CD4-positive, CD25-positive, alpha-beta regulatory T cell (primary cell): ENCODE measurements around the gene ALK. TPM values are rescaled to one million over a fixed set of nuclear protein-coding genes. Genes with fewer than 3 reads are reported as not detected.

Experiments
- ATAC-seq, 2 donors: fragments of 150-1000 bp; cut with Tn5 transposase; one replicate each; pipeline ENCODE4 v1.10.0; 2021; ENCODE audit warnings: low read depth in 2 of 2, moderate number of reproducible peaks in 2 of 2, moderate library complexity in 1 of 2
- DNase-seq, 3 donors: peaks; one replicate each; pipeline versions ENCODE4 v3.0.0 to v3.0.0-alpha.2; 2012 to 2022; ENCODE audit warnings: mixed read lengths in 1 of 3
- H3K27ac ChIP-seq: one replicate; pipeline ENCODE4 v1.7.0; 2013; ENCODE audit warnings: mild to moderate bottlenecking, low read length; ENCODE audit not compliant: insufficient read depth, poor library complexity, severe bottlenecking
- H3K27me3 ChIP-seq: one replicate; pipeline ENCODE4 v1.7.0; 2013; ENCODE audit warnings: low read length; ENCODE audit not compliant: control insufficient read depth, insufficient read depth
- H3K36me3 ChIP-seq: one replicate; pipeline ENCODE4 v1.7.0; 2013; ENCODE audit warnings: mild to moderate bottlenecking, low read length, moderate library complexity; ENCODE audit not compliant: control insufficient read depth, insufficient read depth
- H3K4me1 ChIP-seq: 2 replicates; pipeline ENCODE4 v1.7.0; 2013; ENCODE audit warnings: mild to moderate bottlenecking, low read length; ENCODE audit not compliant: insufficient read depth, control insufficient read depth, poor library complexity, severe bottlenecking
- H3K4me3 ChIP-seq: one replicate; pipeline ENCODE4 v1.7.0; 2013; ENCODE audit warnings: low read depth, mild to moderate bottlenecking, low read length, moderate library complexity
- H3K9me3 ChIP-seq, 2 experiments: 1 replicate in 1 of 2; 2 replicates in 1 of 2; pipeline ENCODE4 v1.7.0; 2013; ENCODE audit warnings: low read length in 2 of 2, mild to moderate bottlenecking in 1 of 2, moderate library complexity in 1 of 2; ENCODE audit not compliant: control insufficient read depth in 2 of 2
- H3K27ac Mint-ChIP-seq, 3 donors: one replicate each; pipeline ENCODE4 v1.8.0; 2020 to 2022; ENCODE audit warnings: mild to moderate bottlenecking in 3 of 3, mixed read lengths in 3 of 3, moderate library complexity in 2 of 3
- H3K27me3 Mint-ChIP-seq: one replicate; pipeline ENCODE4 v1.8.0; 2022; ENCODE audit warnings: mild to moderate bottlenecking, mixed read lengths
- H3K36me3 Mint-ChIP-seq: one replicate; pipeline ENCODE4 v1.8.0; 2020; ENCODE audit warnings: mixed read lengths
- H3K4me1 Mint-ChIP-seq, 4 donors: one replicate each; pipeline ENCODE4 v1.8.0; 2020 to 2022; ENCODE audit warnings: mixed read lengths in 4 of 4, mild to moderate bottlenecking in 1 of 4
- H3K4me3 Mint-ChIP-seq, 4 donors: one replicate each; pipeline ENCODE4 v1.8.0; 2020 to 2022; ENCODE audit warnings: mild to moderate bottlenecking in 4 of 4, mixed read lengths in 4 of 4, moderate library complexity in 3 of 4
- H3K9me3 Mint-ChIP-seq, 7 donors: one replicate each; pipeline ENCODE4 v1.8.0; 2020 to 2022; ENCODE audit warnings: mixed read lengths in 7 of 7, mild to moderate bottlenecking in 3 of 7, moderate library complexity in 2 of 7
- polyA plus RNA-seq, 4 donors: library from polyadenylated mRNA; unstranded; fragments of 300-500 nt; fragmentation: Illumina TruSeq; gene quantifications; one replicate each; pipeline ENCODE4 v1.2.3, GENCODE V29; 2021
- total RNA-seq: library from RNA; stranded (reverse); gene quantifications from one replicate; pipeline ENCODE4 v1.2.3, GENCODE V29; 2022

ALK gene
- total and polyA plus RNA-seq, 5 donors from 2014 or later = not detected

GRCh38 chr2:29776406-29776805 lies 145.0 kb downstream of the ALK start:
- no peak for ATAC-seq
- no peak for DNase-seq
- Histone ChIP-seq H3K27me3 (peaks cover 2% of the 10 kb centered on the region), H3K36me3 (no peaks in the 10 kb centered on the region), H3K27ac (no peak overlapping the region), H3K9me3 (no peaks in the 10 kb centered on the region), H3K4me3 (no peak overlapping the region), H3K4me1 (no peaks in the 10 kb centered on the region)
- peaks cover 0 to 1% (median 0%) of the 10 kb centered on the region in 7 donors for H3K9me3 Mint-ChIP-seq
- H3K4me1 Mint-ChIP-seq = no peaks in the 10 kb centered on the region
- no peaks in the 10 kb centered on the region for H3K36me3 Mint-ChIP-seq
- peaks cover 11% of the 10 kb centered on the region for H3K27me3 Mint-ChIP-seq
- H3K4me3 Mint-ChIP-seq = no peak overlapping the region
- H3K27ac Mint-ChIP-seq = no peak overlapping the region

- Mint-ChIP-seq H3K9me3 (peaks cover 0 to 2% (median 0%) of the 10 kb centered on the region in 7 donors), H3K27ac (no peak overlapping the region), H3K36me3 (no peaks in the 10 kb centered on the region), H3K4me1 (no peaks in the 10 kb centered on the region), H3K27me3 (peaks cover 6% of the 10 kb centered on the region), H3K4me3 (no peak overlapping the region)
- ATAC-seq (no peak), DNase-seq (no peak)
- H3K27me3 ChIP-seq = peaks cover 2% of the 10 kb centered on the region
- H3K27ac ChIP-seq = no peak overlapping the region
- no peaks in the 10 kb centered on the region for H3K9me3 ChIP-seq
- H3K4me3 ChIP-seq = no peak overlapping the region
- no peaks in the 10 kb centered on the region for H3K4me1 ChIP-seq
- no peaks in the 10 kb centered on the region for H3K36me3 ChIP-seq
These were observed 145.4 kb downstream of the ALK start for GRCh38 chr2:29775937-29776336.

- Mint-ChIP-seq H3K36me3 (no peaks in the 10 kb centered on the region), H3K27me3 (peaks cover 6% of the 10 kb centered on the region), H3K4me3 (no peak overlapping the region), H3K9me3 (peaks cover 0 to 4% (median 0%) of the 10 kb centered on the region in 7 donors), H3K27ac (no peak overlapping the region), H3K4me1 (no peaks in the 10 kb centered on the region)
- no peaks in the 10 kb centered on the region for H3K9me3 ChIP-seq
- DNase-seq (no peak), ATAC-seq (no peak)
- no peak overlapping the region for H3K27ac ChIP-seq
- H3K4me1 ChIP-seq = no peaks in the 10 kb centered on the region
- no peaks in the 10 kb centered on the region for H3K36me3 ChIP-seq
- H3K4me3 ChIP-seq = no peak overlapping the region
- peaks cover 2% of the 10 kb centered on the region for H3K27me3 ChIP-seq
These were observed 146.8 kb downstream of the ALK start for GRCh38 chr2:29774624-29775023.

DNA sequence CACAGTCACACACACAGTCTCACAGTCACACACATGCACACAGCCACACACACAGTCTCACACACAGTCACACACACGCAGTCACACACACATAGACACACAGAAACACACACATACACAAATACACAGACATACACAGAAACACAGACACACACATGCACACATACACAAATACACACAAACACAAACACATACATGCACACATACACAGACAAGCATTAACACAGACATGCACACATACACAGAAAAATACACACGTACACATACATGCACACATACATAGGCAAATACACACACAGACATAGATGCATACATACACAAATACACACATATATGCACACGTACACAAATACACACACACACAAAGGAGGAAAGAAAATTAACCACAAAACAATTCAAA lies 150.5 kb downstream of the ALK start:
- Histone ChIP-seq H3K27me3 (peaks cover 2% of the 10 kb centered on the region), H3K4me1 (no peaks in the 10 kb centered on the region), H3K36me3 (no peaks in the 10 kb centered on the region), H3K4me3 (no peak overlapping the region), H3K9me3 (no peaks in the 10 kb centered on the region), H3K27ac (no peak overlapping the region)
- Mint-ChIP-seq H3K9me3 (peaks cover 0 to 4% (median 0%) of the 10 kb centered on the region in 7 donors), H3K4me3 (peak overlapping the region in 1 of 4 donors; percentile 22), H3K4me1 (no peaks in the 10 kb centered on the region), H3K27ac (no peak overlapping the region), H3K36me3 (no peaks in the 10 kb centered on the region), H3K27me3 (peaks cover 6% of the 10 kb centered on the region)
- ATAC-seq = no peak
- no peak for DNase-seq

GRCh38 chr2:29769847-29770246 lies 151.5 kb downstream of the ALK start:
- H3K27ac Mint-ChIP-seq = no peak overlapping the region
- Histone ChIP-seq H3K9me3 (no peaks in the 10 kb centered on the region), H3K4me1 (no peaks in the 10 kb centered on the region), H3K27ac (no peak overlapping the region), H3K4me3 (no peak overlapping the region), H3K27me3 (no peaks in the 10 kb centered on the region), H3K36me3 (no peaks in the 10 kb centered on the region)
- ATAC-seq (no peak), DNase-seq (no peak)
- no peak overlapping the region for H3K4me3 Mint-ChIP-seq
- H3K36me3 Mint-ChIP-seq = no peaks in the 10 kb centered on the region
- peaks cover 0 to 4% (median 0%) of the 10 kb centered on the region in 7 donors for H3K9me3 Mint-ChIP-seq
- H3K27me3 Mint-ChIP-seq = peaks cover 6% of the 10 kb centered on the region
- H3K4me1 Mint-ChIP-seq = no peaks in the 10 kb centered on the region

- Mint-ChIP-seq H3K36me3 (no peaks in the 10 kb centered on the region), H3K4me1 (no peaks in the 10 kb centered on the region), H3K4me3 (no peak overlapping the region), H3K9me3 (peaks cover 0 to 4% (median 0%) of the 10 kb centered on the region in 7 donors), H3K27me3 (peaks cover 6% of the 10 kb centered on the region), H3K27ac (no peak overlapping the region)
- Histone ChIP-seq H3K9me3 (no peaks in the 10 kb centered on the region), H3K4me1 (no peaks in the 10 kb centered on the region), H3K27me3 (no peaks in the 10 kb centered on the region), H3K4me3 (no peak overlapping the region), H3K27ac (no peak overlapping the region), H3K36me3 (no peaks in the 10 kb centered on the region)
- DNase-seq (no peak), ATAC-seq (no peak)
These were observed 153.6 kb downstream of the ALK start for GRCh38 chr2:29767606-29768335.

GRCh38 chr2:29766191-29766590 lies 155.2 kb downstream of the ALK start:
- no peaks in the 10 kb centered on the region for H3K36me3 ChIP-seq
- no peaks in the 10 kb centered on the region for H3K27me3 ChIP-seq
- no peaks in the 10 kb centered on the region for H3K4me1 Mint-ChIP-seq
- no peak overlapping the region for H3K4me3 ChIP-seq
- no peaks in the 10 kb centered on the region for H3K36me3 Mint-ChIP-seq
- H3K27ac Mint-ChIP-seq = no peak overlapping the region
- H3K27me3 Mint-ChIP-seq = no peaks in the 10 kb centered on the region
- H3K4me1 ChIP-seq = no peaks in the 10 kb centered on the region
- H3K9me3 Mint-ChIP-seq = peaks cover 0 to 4% (median 0%) of the 10 kb centered on the region in 7 donors
- H3K27ac ChIP-seq = no peak overlapping the region
- no peak overlapping the region for H3K4me3 Mint-ChIP-seq
- H3K9me3 ChIP-seq = no peaks in the 10 kb centered on the region
- DNase-seq = no peak
- ATAC-seq = no peak

DNA sequence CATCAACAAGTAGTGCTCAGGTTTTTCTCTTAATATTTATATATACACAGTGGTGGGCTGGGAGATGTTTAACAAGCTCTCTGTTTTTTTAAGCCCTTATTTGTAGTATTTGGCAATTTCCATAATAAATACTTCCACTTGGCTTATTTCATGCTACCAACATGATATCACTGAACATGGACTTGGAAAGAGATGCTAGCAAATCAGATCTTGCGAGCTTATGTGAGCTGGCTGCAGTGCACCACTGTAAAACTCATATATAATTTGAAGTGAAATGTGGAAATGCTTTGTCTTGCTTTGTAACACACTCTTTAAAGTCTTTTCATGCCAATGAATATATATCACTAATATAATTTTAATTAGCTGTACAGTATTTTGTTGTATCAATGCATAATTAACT lies 155.7 kb downstream of the ALK start:
- no peak for ATAC-seq
- no peak overlapping the region for H3K4me3 ChIP-seq
- Mint-ChIP-seq H3K27ac (no peak overlapping the region), H3K27me3 (no peaks in the 10 kb centered on the region), H3K4me1 (no peaks in the 10 kb centered on the region), H3K9me3 (peaks cover 0 to 2% (median 0%) of the 10 kb centered on the region in 7 donors), H3K36me3 (no peaks in the 10 kb centered on the region), H3K4me3 (no peak overlapping the region)
- H3K27me3 ChIP-seq = no peaks in the 10 kb centered on the region
- no peaks in the 10 kb centered on the region for H3K4me1 ChIP-seq
- H3K9me3 ChIP-seq = no peaks in the 10 kb centered on the region
- no peak for DNase-seq
- H3K36me3 ChIP-seq = no peaks in the 10 kb centered on the region
- H3K27ac ChIP-seq = no peak overlapping the region
